GM23338 (cell line): ENCODE data around the gene MOCOS. TPM values are rescaled to one million over a fixed set of nuclear protein-coding genes. Genes with fewer than 3 reads are reported as not detected.

Experiments
- ATAC-seq: fragments of 200-7000 bp; cut with Tn5 transposase; 3 replicates; pipeline ENCODE4 v1.9.1; 2020
- DNase-seq: peaks from one replicate; pipeline ENCODE4 v3.0.0-alpha.2; 2015; ENCODE audit warnings: low spot score
- H2AFZ ChIP-seq: fragments of 200-600 bp; sonication (generic); 2 replicates; pipeline ENCODE4 v1.8.0; 2016; ENCODE audit warnings: antibody characterized with exemption, mild to moderate bottlenecking, moderate library complexity
- H3F3A ChIP-seq: fragments of 200-600 bp; sonication (generic); replicated peaks from 2 replicates; pipeline ENCODE4 v1.8.0; 2017; ENCODE audit warnings: antibody characterized with exemption, mixed run types, low read depth
- H3K27ac ChIP-seq: fragments of 200-600 bp; sonication (generic); 2 replicates; pipeline ENCODE4 v1.6.1; 2016; ENCODE audit warnings: low read depth
- H3K27me3 ChIP-seq: fragments of 200-600 bp; sonication (generic); 2 replicates; pipeline ENCODE4 v1.8.0; 2016; ENCODE audit warnings: mild to moderate bottlenecking, mixed run types, moderate library complexity; ENCODE audit not compliant: insufficient read depth
- H3K36me3 ChIP-seq: fragments of 200-600 bp; sonication (generic); 2 replicates; pipeline ENCODE4 v1.8.0; 2016; ENCODE audit warnings: mild to moderate bottlenecking; ENCODE audit not compliant: insufficient read depth
- H3K4me1 ChIP-seq: fragments of 200-600 bp; sonication (generic); 2 replicates; pipeline ENCODE4 v1.8.0; 2016; ENCODE audit warnings: mild to moderate bottlenecking, moderate library complexity; ENCODE audit not compliant: insufficient read depth
- H3K4me2 ChIP-seq: fragments of 200-600 bp; sonication (generic); 2 replicates; pipeline ENCODE4 v1.7.1; 2017; ENCODE audit warnings: mixed run types
- H3K4me3 ChIP-seq: fragments of 200-600 bp; sonication (generic); 2 replicates; pipeline ENCODE4 v1.6.1; 2016; ENCODE audit warnings: mixed run types
- H3K79me2 ChIP-seq: fragments of 200-600 bp; sonication (generic); replicated peaks from 2 replicates; pipeline ENCODE4 v1.8.0; 2017; ENCODE audit warnings: mild to moderate bottlenecking; ENCODE audit not compliant: insufficient read depth
- H3K9me2 ChIP-seq: fragments of 200-600 bp; sonication (generic); 2 replicates; pipeline ENCODE4 v1.8.0; 2017; ENCODE audit not compliant: insufficient read depth
- H4K20me1 ChIP-seq: fragments of 200-600 bp; sonication (generic); replicated peaks from 2 replicates; pipeline ENCODE4 v1.8.0; 2017; ENCODE audit warnings: mild to moderate bottlenecking; ENCODE audit not compliant: insufficient read depth
- H3K27ac Mint-ChIP-seq: 2 replicates; pipeline ENCODE4 v1.8.0; 2020; ENCODE audit warnings: inconsistent platforms, mild to moderate bottlenecking, moderate library complexity, mixed read lengths
- H3K27me3 Mint-ChIP-seq: 3 replicates; pipeline ENCODE4 v1.8.0; 2022; ENCODE audit warnings: low read depth, mild to moderate bottlenecking, moderate library complexity, mixed read lengths, inconsistent platforms; ENCODE audit not compliant: insufficient read depth, poor library complexity
- H3K36me3 Mint-ChIP-seq: 3 replicates; pipeline ENCODE4 v1.8.0; 2021; ENCODE audit warnings: low read depth, mild to moderate bottlenecking, inconsistent platforms, moderate library complexity, mixed read lengths
- H3K4me1 Mint-ChIP-seq: 3 replicates; pipeline ENCODE4 v1.8.0; 2020; ENCODE audit warnings: mild to moderate bottlenecking, inconsistent platforms, mixed read lengths
- H3K4me3 Mint-ChIP-seq: 3 replicates; pipeline ENCODE4 v1.8.0; 2021; ENCODE audit warnings: moderate library complexity, mild to moderate bottlenecking, inconsistent platforms, mixed read lengths
- H3K9me3 Mint-ChIP-seq: 3 replicates; pipeline ENCODE4 v1.8.0; 2020; ENCODE audit warnings: moderate library complexity, mild to moderate bottlenecking, inconsistent platforms, mixed read lengths
- CREB1 ChIP-seq: fragments of 250-450 bp; sonication (Bioruptor Pico); IDR thresholded peaks from 2 replicates; pipeline ENCODE4 v1.5.0; 2020; ENCODE audit warnings: low read depth, mild to moderate bottlenecking, moderate library complexity
- EZH2 ChIP-seq: fragments of 200-600 bp; sonication (generic); IDR thresholded peaks from one replicate; pipeline ENCODE4 v1.8.0; 2017; ENCODE audit warnings: antibody characterized with exemption, mild to moderate bottlenecking, low read depth; ENCODE audit not compliant: unreplicated experiment
- EZH2phosphoT487 ChIP-seq: fragments of 200-600 bp; sonication (generic); IDR thresholded peaks from one replicate; pipeline ENCODE4 v1.8.1; 2018; ENCODE audit warnings: antibody characterized with exemption; ENCODE audit not compliant: unreplicated experiment
- JUNB ChIP-seq: IDR thresholded peaks from one replicate; pipeline ENCODE4 v1.6.1; 2016; ENCODE audit warnings: antibody characterized with exemption; ENCODE audit not compliant: unreplicated experiment
- NANOG ChIP-seq: IDR thresholded peaks from 2 replicates; pipeline ENCODE4 v1.6.1; 2016; ENCODE audit warnings: antibody characterized with exemption, borderline replicate concordance
- POLR2AphosphoS5 ChIP-seq: IDR thresholded peaks from 2 replicates; pipeline ENCODE4 v1.6.1; 2016; ENCODE audit warnings: antibody characterized with exemption, low read depth
- STAT1 ChIP-seq: IDR thresholded peaks from one replicate; pipeline ENCODE4 v1.6.1; 2016; ENCODE audit warnings: antibody characterized with exemption; ENCODE audit not compliant: unreplicated experiment
- ZNF114 ChIP-seq: fragments of 250-450 bp; sonication (Bioruptor Pico); IDR thresholded peaks from 2 replicates; pipeline ENCODE4 v1.5.0; 2020; ENCODE audit warnings: mild to moderate bottlenecking, moderate library complexity
- ZNF331 ChIP-seq: fragments of 250-450 bp; sonication (Bioruptor Pico); IDR thresholded peaks from 2 replicates; pipeline ENCODE4 v1.5.0; 2020; ENCODE audit warnings: low read depth, mild to moderate bottlenecking, moderate library complexity
- polyA plus RNA-seq: library from polyadenylated mRNA; unstranded; fragments of >200 nt; fragmentation: Nextera tagmentation; extraction: Ambion mirVana; gene quantifications from 2 replicates; pipeline ENCODE4 v1.2.1, GENCODE V29; 2016
- total RNA-seq: library from RNA; depleted of rRNA; stranded (reverse); fragments of >200 nt; shearing (Covaris generic); gene quantifications from 2 replicates; pipeline ENCODE4 v1.2.3, GENCODE V29; 2014
- TF ChIP-seq, protein P1 (sequence below): IDR thresholded peaks from one replicate; pipeline ENCODE4 v1.6.1; 2018; ENCODE audit warnings: antibody characterized with exemption; ENCODE audit not compliant: unreplicated experiment
- TF ChIP-seq, protein P2 (sequence below), 2 experiments: fragments of 200-600 bp in 1 of 2; sonication (generic) in 1 of 2; conservative IDR thresholded peaks; 2 replicates each; pipeline versions ENCODE4 v1.5.1 to v1.6.1; 2016 to 2017; ENCODE audit warnings: antibody characterized with exemption in 2 of 2, low read depth in 2 of 2, mild to moderate bottlenecking in 2 of 2, moderate library complexity in 1 of 2
- TF ChIP-seq, protein P3 (sequence below): fragments of 250-450 bp; sonication (Bioruptor Pico); IDR thresholded peaks from 2 replicates; pipeline ENCODE4 v1.5.0; 2020; ENCODE audit warnings: mild to moderate bottlenecking, moderate library complexity
- TF ChIP-seq, protein P4 (sequence below): IDR thresholded peaks from 2 replicates; pipeline ENCODE4 v1.6.1; 2016; ENCODE audit warnings: antibody characterized with exemption

MOCOS gene
- total and polyA plus RNA-seq, 2 experiments from 2014 or later = 3.9 to 7.2 TPM

DNA sequence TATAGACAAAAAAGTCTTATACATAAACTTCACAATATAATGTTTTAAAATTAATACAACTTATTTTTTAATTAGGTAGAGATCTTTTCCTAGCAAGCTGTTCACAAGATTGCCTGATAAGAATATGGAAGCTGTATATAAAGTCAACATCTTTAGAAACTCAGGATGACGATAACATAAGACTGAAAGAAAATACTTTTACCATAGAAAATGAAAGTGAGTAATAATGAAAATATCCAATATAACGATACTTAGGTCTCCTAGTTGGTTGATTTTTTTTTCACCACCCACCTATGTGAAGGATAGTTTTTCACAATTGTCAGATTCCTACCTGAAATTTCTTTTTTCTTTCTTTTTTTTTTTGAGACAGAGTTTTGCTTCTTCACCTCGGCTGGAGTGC, 44.5 kb upstream of the MOCOS start:
- H3K4me3 ChIP-seq = no peak overlapping the region
- DNase-seq (no peak), ATAC-seq (no peak)
- no peak overlapping the region for H3K27ac Mint-ChIP-seq
- no peaks in the 10 kb centered on the region for H3K27me3 Mint-ChIP-seq
- H3K4me3 Mint-ChIP-seq = no peak overlapping the region
- H3K4me2 ChIP-seq = no peak overlapping the region
- TF ChIP-seq CREB1 (CRISPR knock-in tag) = no peak
- TF ChIP-seq ZNF331 (CRISPR knock-in tag) = no peak
- no peak for TF ChIP-seq JUNB
- TF ChIP-seq STAT1 = no peak
- TF ChIP-seq POLR2AphosphoS5 = no peak
- no peak for TF ChIP-seq ZNF114 (CRISPR knock-in tag)
- TF ChIP-seq EZH2 = no peak
- TF ChIP-seq, protein P1, sequence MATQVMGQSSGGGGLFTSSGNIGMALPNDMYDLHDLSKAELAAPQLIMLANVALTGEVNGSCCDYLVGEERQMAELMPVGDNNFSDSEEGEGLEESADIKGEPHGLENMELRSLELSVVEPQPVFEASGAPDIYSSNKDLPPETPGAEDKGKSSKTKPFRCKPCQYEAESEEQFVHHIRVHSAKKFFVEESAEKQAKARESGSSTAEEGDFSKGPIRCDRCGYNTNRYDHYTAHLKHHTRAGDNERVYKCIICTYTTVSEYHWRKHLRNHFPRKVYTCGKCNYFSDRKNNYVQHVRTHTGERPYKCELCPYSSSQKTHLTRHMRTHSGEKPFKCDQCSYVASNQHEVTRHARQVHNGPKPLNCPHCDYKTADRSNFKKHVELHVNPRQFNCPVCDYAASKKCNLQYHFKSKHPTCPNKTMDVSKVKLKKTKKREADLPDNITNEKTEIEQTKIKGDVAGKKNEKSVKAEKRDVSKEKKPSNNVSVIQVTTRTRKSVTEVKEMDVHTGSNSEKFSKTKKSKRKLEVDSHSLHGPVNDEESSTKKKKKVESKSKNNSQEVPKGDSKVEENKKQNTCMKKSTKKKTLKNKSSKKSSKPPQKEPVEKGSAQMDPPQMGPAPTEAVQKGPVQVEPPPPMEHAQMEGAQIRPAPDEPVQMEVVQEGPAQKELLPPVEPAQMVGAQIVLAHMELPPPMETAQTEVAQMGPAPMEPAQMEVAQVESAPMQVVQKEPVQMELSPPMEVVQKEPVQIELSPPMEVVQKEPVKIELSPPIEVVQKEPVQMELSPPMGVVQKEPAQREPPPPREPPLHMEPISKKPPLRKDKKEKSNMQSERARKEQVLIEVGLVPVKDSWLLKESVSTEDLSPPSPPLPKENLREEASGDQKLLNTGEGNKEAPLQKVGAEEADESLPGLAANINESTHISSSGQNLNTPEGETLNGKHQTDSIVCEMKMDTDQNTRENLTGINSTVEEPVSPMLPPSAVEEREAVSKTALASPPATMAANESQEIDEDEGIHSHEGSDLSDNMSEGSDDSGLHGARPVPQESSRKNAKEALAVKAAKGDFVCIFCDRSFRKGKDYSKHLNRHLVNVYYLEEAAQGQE = no peak
- TF ChIP-seq EZH2phosphoT487 = no peak
- TF ChIP-seq NANOG = no peak
- TF ChIP-seq, protein P2, sequence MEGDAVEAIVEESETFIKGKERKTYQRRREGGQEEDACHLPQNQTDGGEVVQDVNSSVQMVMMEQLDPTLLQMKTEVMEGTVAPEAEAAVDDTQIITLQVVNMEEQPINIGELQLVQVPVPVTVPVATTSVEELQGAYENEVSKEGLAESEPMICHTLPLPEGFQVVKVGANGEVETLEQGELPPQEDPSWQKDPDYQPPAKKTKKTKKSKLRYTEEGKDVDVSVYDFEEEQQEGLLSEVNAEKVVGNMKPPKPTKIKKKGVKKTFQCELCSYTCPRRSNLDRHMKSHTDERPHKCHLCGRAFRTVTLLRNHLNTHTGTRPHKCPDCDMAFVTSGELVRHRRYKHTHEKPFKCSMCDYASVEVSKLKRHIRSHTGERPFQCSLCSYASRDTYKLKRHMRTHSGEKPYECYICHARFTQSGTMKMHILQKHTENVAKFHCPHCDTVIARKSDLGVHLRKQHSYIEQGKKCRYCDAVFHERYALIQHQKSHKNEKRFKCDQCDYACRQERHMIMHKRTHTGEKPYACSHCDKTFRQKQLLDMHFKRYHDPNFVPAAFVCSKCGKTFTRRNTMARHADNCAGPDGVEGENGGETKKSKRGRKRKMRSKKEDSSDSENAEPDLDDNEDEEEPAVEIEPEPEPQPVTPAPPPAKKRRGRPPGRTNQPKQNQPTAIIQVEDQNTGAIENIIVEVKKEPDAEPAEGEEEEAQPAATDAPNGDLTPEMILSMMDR (conservative IDR thresholded peaks at IDR 0.05; ENCODE audit: low read depth in 2 of 2) = no peak
- TF ChIP-seq, protein P3, sequence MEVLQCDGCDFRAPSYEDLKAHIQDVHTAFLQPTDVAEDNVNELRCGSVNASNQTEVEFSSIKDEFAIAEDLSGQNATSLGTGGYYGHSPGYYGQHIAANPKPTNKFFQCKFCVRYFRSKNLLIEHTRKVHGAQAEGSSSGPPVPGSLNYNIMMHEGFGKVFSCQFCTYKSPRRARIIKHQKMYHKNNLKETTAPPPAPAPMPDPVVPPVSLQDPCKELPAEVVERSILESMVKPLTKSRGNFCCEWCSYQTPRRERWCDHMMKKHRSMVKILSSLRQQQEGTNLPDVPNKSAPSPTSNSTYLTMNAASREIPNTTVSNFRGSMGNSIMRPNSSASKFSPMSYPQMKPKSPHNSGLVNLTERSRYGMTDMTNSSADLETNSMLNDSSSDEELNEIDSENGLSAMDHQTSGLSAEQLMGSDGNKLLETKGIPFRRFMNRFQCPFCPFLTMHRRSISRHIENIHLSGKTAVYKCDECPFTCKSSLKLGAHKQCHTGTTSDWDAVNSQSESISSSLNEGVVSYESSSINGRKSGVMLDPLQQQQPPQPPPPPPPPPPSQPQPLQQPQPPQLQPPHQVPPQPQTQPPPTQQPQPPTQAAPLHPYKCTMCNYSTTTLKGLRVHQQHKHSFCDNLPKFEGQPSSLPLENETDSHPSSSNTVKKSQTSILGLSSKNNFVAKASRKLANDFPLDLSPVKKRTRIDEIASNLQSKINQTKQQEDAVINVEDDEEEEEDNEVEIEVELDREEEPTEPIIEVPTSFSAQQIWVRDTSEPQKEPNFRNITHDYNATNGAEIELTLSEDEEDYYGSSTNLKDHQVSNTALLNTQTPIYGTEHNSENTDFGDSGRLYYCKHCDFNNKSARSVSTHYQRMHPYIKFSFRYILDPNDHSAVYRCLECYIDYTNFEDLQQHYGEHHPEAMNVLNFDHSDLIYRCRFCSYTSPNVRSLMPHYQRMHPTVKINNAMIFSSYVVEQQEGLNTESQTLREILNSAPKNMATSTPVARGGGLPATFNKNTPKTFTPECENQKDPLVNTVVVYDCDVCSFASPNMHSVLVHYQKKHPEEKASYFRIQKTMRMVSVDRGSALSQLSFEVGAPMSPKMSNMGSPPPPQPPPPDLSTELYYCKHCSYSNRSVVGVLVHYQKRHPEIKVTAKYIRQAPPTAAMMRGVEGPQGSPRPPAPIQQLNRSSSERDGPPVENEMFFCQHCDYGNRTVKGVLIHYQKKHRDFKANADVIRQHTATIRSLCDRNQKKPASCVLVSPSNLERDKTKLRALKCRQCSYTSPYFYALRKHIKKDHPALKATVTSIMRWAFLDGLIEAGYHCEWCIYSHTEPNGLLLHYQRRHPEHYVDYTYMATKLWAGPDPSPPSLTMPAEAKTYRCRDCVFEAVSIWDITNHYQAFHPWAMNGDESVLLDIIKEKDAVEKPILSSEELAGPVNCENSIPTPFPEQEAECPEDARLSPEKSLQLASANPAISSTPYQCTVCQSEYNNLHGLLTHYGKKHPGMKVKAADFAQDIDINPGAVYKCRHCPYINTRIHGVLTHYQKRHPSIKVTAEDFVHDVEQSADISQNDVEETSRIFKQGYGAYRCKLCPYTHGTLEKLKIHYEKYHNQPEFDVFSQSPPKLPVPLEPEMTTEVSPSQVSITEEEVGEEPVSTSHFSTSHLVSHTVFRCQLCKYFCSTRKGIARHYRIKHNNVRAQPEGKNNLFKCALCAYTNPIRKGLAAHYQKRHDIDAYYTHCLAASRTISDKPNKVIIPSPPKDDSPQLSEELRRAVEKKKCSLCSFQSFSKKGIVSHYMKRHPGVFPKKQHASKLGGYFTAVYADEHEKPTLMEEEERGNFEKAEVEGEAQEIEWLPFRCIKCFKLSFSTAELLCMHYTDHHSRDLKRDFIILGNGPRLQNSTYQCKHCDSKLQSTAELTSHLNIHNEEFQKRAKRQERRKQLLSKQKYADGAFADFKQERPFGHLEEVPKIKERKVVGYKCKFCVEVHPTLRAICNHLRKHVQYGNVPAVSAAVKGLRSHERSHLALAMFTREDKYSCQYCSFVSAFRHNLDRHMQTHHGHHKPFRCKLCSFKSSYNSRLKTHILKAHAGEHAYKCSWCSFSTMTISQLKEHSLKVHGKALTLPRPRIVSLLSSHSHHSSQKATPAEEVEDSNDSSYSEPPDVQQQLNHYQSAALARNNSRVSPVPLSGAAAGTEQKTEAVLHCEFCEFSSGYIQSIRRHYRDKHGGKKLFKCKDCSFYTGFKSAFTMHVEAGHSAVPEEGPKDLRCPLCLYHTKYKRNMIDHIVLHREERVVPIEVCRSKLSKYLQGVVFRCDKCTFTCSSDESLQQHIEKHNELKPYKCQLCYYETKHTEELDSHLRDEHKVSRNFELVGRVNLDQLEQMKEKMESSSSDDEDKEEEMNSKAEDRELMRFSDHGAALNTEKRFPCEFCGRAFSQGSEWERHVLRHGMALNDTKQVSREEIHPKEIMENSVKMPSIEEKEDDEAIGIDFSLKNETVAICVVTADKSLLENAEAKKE (CRISPR knock-in tag) = no peak
- TF ChIP-seq, protein P4, sequence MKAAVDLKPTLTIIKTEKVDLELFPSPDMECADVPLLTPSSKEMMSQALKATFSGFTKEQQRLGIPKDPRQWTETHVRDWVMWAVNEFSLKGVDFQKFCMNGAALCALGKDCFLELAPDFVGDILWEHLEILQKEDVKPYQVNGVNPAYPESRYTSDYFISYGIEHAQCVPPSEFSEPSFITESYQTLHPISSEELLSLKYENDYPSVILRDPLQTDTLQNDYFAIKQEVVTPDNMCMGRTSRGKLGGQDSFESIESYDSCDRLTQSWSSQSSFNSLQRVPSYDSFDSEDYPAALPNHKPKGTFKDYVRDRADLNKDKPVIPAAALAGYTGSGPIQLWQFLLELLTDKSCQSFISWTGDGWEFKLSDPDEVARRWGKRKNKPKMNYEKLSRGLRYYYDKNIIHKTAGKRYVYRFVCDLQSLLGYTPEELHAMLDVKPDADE = no peak
- peaks cover 76% of the 10 kb centered on the region for H3K36me3 ChIP-seq
- no peak overlapping the region for H2AFZ ChIP-seq
- no peaks in the 10 kb centered on the region for H3F3A ChIP-seq
- no peaks in the 10 kb centered on the region for H3K4me1 Mint-ChIP-seq
- H3K27me3 ChIP-seq = no peaks in the 10 kb centered on the region
- no peaks in the 10 kb centered on the region for H3K9me2 ChIP-seq
- H3K36me3 Mint-ChIP-seq = peaks cover 83% of the 10 kb centered on the region
- peaks cover 27% of the 10 kb centered on the region for H4K20me1 ChIP-seq
- H3K27ac ChIP-seq = no peak overlapping the region
- H3K9me3 Mint-ChIP-seq = no peaks in the 10 kb centered on the region
- no peaks in the 10 kb centered on the region for H3K4me1 ChIP-seq
- H3K79me2 ChIP-seq = 0 out of 2 replicates have a peak, but pooled peaks cover 3% of the 10 kb centered on the region
